Astrocyte (in vitro differentiated cells and primary cell): ENCODE results near the gene KIAA0513. TPM values are rescaled to one million over a fixed set of nuclear protein-coding genes. Genes with fewer than 3 reads are reported as not detected.

ENCODE experiments used
- DNase-seq: peaks from one replicate; pipeline ENCODE4 v3.0.0-alpha.2; 2010; ENCODE audit warnings: low read depth
- FAIRE-seq: peaks from 2 replicates; lab custom pipeline; 2011; peaks lifted over from hg19 to GRCh38; lab: Jason Lieb, UNC
- H2AFZ ChIP-seq: 2 replicates; pipeline ENCODE4 v1.6.0; 2012; ENCODE audit warnings: low read depth, low read length, inconsistent platforms
- H3K27ac ChIP-seq: 2 replicates; pipeline ENCODE4 v1.5.1; 2011; ENCODE audit warnings: low read depth, low read length, inconsistent platforms
- H3K27me3 ChIP-seq: 2 replicates; pipeline ENCODE4 v1.6.0; 2011; ENCODE audit warnings: low read length, inconsistent platforms; ENCODE audit not compliant: insufficient read depth
- H3K36me3 ChIP-seq: 2 replicates; pipeline ENCODE4 v1.5.1; 2011; ENCODE audit warnings: low read length, inconsistent platforms; ENCODE audit not compliant: insufficient read depth
- H3K4me1 ChIP-seq: 2 replicates; pipeline ENCODE4 v1.5.1; 2011; ENCODE audit warnings: low read length, inconsistent platforms; ENCODE audit not compliant: insufficient read depth
- H3K4me2 ChIP-seq: 2 replicates; pipeline ENCODE4 v1.6.0; 2012; ENCODE audit warnings: low read length, inconsistent platforms
- H3K4me3 ChIP-seq: 2 replicates; pipeline ENCODE4 v1.5.1; 2011; ENCODE audit warnings: low read depth, mild to moderate bottlenecking, low read length, inconsistent platforms; ENCODE audit not compliant: insufficient read depth
- H3K79me2 ChIP-seq: 2 replicates; pipeline ENCODE4 v1.6.0; 2012; ENCODE audit warnings: mild to moderate bottlenecking, low read length, inconsistent platforms; ENCODE audit not compliant: insufficient read depth
- H3K9ac ChIP-seq: 2 replicates; pipeline ENCODE4 v1.6.0; 2012; ENCODE audit warnings: mild to moderate bottlenecking, low read length, inconsistent platforms
- H3K9me3 ChIP-seq: 2 replicates; pipeline ENCODE4 v1.5.1; 2012; ENCODE audit warnings: low read depth, mild to moderate bottlenecking, low read length, inconsistent platforms; ENCODE audit not compliant: insufficient read depth
- H4K20me1 ChIP-seq: 2 replicates; pipeline ENCODE4 v1.6.0; 2012; ENCODE audit warnings: low read length, inconsistent platforms; ENCODE audit not compliant: insufficient read depth
- H3K27ac Mint-ChIP-seq: one replicate; pipeline ENCODE4 v1.8.0; 2021; ENCODE audit warnings: mild to moderate bottlenecking, mixed read lengths; ENCODE audit not compliant: unreplicated experiment
- H3K27me3 Mint-ChIP-seq: one replicate; pipeline ENCODE4 v1.8.0; 2021; ENCODE audit warnings: low read depth, mixed read lengths; ENCODE audit not compliant: unreplicated experiment
- H3K36me3 Mint-ChIP-seq: one replicate; pipeline ENCODE4 v1.8.0; 2021; ENCODE audit warnings: low read depth, mixed read lengths; ENCODE audit not compliant: unreplicated experiment
- H3K4me1 Mint-ChIP-seq: one replicate; pipeline ENCODE4 v1.8.0; 2021; ENCODE audit warnings: low read depth, mixed read lengths; ENCODE audit not compliant: unreplicated experiment
- H3K4me3 Mint-ChIP-seq: one replicate; pipeline ENCODE4 v1.8.0; 2021; ENCODE audit warnings: mild to moderate bottlenecking, moderate library complexity, mixed read lengths; ENCODE audit not compliant: unreplicated experiment
- H3K9me3 Mint-ChIP-seq: one replicate; pipeline ENCODE4 v1.8.0; 2021; ENCODE audit warnings: mild to moderate bottlenecking, mixed read lengths; ENCODE audit not compliant: unreplicated experiment
- EZH2 ChIP-seq: IDR thresholded peaks from 2 replicates; pipeline ENCODE4 v1.6.1; 2012; ENCODE audit warnings: mild to moderate bottlenecking, low read length, inconsistent platforms; ENCODE audit not compliant: insufficient read depth
- total RNA-seq: library from RNA; stranded (reverse); gene quantifications from 2 replicates; pipeline ENCODE4 v1.2.1, GENCODE V29; 2021
- TF ChIP-seq, protein P1 (sequence below): IDR thresholded peaks from 2 replicates; pipeline ENCODE4 v1.5.1; 2011; ENCODE audit warnings: low read depth, mild to moderate bottlenecking, inconsistent platforms, low read length, moderate library complexity; ENCODE audit not compliant: insufficient read depth

KIAA0513 gene
- total RNA-seq, 1 donor from 2014 or later = 7.5 TPM

DNA sequence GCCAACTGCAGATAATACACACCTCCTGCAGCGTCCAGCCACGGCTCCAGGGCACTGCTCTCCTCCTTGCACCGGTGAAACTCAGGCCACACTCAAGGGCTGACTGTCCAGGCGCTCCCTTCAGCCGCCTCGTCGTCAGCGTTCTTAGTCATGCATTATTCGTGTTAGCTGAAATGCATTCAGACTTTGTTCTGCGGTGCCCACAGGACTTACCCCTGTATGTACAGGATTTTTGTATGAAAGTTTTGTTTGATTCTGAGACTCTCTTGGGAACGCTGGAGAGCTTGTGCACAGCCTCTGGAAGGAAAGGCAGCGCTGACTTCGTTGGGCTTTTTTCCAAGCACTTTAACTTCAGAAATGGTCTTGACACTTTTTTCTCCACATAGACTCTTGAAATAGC lies 62.6 kb downstream of the KIAA0513 start:
- Mint-ChIP-seq H3K9me3 (peaks cover 2% of the 10 kb centered on the region), H3K27ac (no peak overlapping the region), H3K36me3 (peaks cover 3% of the 10 kb centered on the region), H3K4me3 (no peak overlapping the region), H3K4me1 (peaks cover 12% of the 10 kb centered on the region), H3K27me3 (peaks cover 18% of the 10 kb centered on the region)
- peaks cover 6% of the 10 kb centered on the region for H3K27me3 ChIP-seq
- peaks cover 4% of the 10 kb centered on the region for H4K20me1 ChIP-seq
- DNase-seq (peak; percentile 35), FAIRE-seq (no peak)
- H2AFZ ChIP-seq = no peak overlapping the region
- H3K4me2 ChIP-seq = peak overlapping the region; percentile 30
- H3K9ac ChIP-seq = no peak overlapping the region
- TF ChIP-seq, protein P1, sequence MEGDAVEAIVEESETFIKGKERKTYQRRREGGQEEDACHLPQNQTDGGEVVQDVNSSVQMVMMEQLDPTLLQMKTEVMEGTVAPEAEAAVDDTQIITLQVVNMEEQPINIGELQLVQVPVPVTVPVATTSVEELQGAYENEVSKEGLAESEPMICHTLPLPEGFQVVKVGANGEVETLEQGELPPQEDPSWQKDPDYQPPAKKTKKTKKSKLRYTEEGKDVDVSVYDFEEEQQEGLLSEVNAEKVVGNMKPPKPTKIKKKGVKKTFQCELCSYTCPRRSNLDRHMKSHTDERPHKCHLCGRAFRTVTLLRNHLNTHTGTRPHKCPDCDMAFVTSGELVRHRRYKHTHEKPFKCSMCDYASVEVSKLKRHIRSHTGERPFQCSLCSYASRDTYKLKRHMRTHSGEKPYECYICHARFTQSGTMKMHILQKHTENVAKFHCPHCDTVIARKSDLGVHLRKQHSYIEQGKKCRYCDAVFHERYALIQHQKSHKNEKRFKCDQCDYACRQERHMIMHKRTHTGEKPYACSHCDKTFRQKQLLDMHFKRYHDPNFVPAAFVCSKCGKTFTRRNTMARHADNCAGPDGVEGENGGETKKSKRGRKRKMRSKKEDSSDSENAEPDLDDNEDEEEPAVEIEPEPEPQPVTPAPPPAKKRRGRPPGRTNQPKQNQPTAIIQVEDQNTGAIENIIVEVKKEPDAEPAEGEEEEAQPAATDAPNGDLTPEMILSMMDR = no peak
- TF ChIP-seq EZH2 = no peak
- H3K79me2 ChIP-seq = no peaks in the 10 kb centered on the region
- no peaks in the 10 kb centered on the region for H3K9me3 ChIP-seq
- no peaks in the 10 kb centered on the region for H3K36me3 ChIP-seq
- no peak overlapping the region for H3K4me3 ChIP-seq
- H3K27ac ChIP-seq = no peak overlapping the region
- H3K4me1 ChIP-seq = peaks cover 6% of the 10 kb centered on the region

DNA sequence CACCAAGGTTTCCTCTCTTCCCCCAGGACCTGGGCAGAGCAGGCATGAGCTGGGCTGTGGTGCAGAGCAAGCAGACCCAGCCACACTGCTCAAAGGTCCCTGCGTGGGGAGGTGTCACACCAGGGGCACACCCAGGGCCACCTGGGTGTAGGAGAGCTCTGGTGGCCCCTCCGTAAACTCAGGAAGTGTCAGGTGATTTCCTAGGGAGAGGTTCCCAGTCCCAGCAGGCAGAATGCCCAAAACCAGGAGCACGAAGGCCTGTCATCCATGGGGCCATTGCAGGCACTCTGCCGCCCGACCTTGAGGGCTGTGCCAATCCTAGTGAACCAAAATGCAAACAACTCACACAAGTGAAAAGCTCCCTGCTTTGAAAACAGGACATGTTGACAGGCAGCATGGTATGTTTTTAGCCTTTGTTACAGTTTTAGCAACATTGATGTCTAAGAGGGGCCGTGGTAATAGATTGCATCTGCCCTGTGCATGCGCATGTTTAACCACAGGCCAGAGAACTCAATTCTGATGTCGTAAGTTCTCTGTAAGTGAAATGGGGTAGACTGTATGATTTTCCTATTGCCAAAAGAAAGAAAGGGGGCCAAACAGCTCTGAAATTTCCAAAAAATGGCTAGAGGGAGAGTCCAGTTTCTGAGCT lies 63.4 kb downstream of the KIAA0513 start:
- no peak for DNase-seq
- no peak overlapping the region for H3K27ac ChIP-seq
- no peak overlapping the region for H3K4me3 Mint-ChIP-seq
- peaks cover 4% of the 10 kb centered on the region for H4K20me1 ChIP-seq
- H3K9me3 Mint-ChIP-seq = no peaks in the 10 kb centered on the region
- H3K27me3 Mint-ChIP-seq = peaks cover 14% of the 10 kb centered on the region
- H3K36me3 Mint-ChIP-seq = peaks cover 3% of the 10 kb centered on the region
- peaks cover 6% of the 10 kb centered on the region for H3K27me3 ChIP-seq
- no peak overlapping the region for H2AFZ ChIP-seq
- H3K4me2 ChIP-seq = no peak overlapping the region
- H3K9ac ChIP-seq = no peak overlapping the region
- no peak for FAIRE-seq
- no peak overlapping the region for H3K4me3 ChIP-seq
- H3K4me1 Mint-ChIP-seq = peaks cover 12% of the 10 kb centered on the region
- H3K36me3 ChIP-seq = no peaks in the 10 kb centered on the region
- H3K9me3 ChIP-seq = no peaks in the 10 kb centered on the region
- TF ChIP-seq, protein P1 = no peak
- TF ChIP-seq EZH2 = no peak
- H3K27ac Mint-ChIP-seq = no peak overlapping the region
- H3K79me2 ChIP-seq = no peaks in the 10 kb centered on the region
- peaks cover 6% of the 10 kb centered on the region for H3K4me1 ChIP-seq

DNA sequence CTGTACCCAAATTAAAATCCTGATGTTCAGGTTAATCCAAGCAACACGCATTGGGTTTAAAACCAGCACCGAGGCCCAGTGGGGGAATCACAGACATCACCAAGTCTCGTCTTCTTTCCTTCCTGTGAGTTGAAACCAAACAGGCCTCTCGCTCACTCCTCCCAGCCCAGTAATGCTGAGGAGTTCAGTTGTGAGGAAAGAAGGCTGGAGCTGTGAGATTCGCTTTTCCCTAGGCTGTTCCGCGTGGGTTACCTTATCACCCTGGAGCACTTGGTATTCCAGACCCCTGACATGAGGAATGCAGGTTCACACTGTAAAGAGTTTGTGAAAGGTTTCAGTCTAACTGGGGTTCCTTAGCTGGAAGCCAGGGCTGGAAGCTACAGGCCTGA lies 63.9 kb downstream of the KIAA0513 start:
- no peak overlapping the region for H3K4me3 Mint-ChIP-seq
- FAIRE-seq = no peak
- Histone ChIP-seq H3K27me3 (peaks cover 6% of the 10 kb centered on the region), H2AFZ (no peak overlapping the region), H3K79me2 (no peaks in the 10 kb centered on the region), H4K20me1 (peaks cover 4% of the 10 kb centered on the region), H3K9me3 (no peaks in the 10 kb centered on the region), H3K9ac (no peak overlapping the region), H3K36me3 (no peaks in the 10 kb centered on the region), H3K4me3 (no peak overlapping the region), H3K27ac (no peak overlapping the region), H3K4me1 (peaks cover 6% of the 10 kb centered on the region), H3K4me2 (no peak overlapping the region)
- H3K4me1 Mint-ChIP-seq = peaks cover 12% of the 10 kb centered on the region
- H3K27ac Mint-ChIP-seq = no peak overlapping the region
- peaks cover 3% of the 10 kb centered on the region for H3K36me3 Mint-ChIP-seq
- peaks cover 16% of the 10 kb centered on the region for H3K27me3 Mint-ChIP-seq
- H3K9me3 Mint-ChIP-seq = no peaks in the 10 kb centered on the region
- no peak for TF ChIP-seq EZH2
- TF ChIP-seq, protein P1 = no peak
- no peak for DNase-seq
